NCI-H1092 treated with DMSO at 0.1 percent for 48 hours (cell line): ENCODE data around the gene ADCY5.
A peak's percentile ranks its signal among the peaks of the same experiment; 100 is the strongest.

ENCODE experiments used
- DNase-seq: peaks from one replicate; lab custom pipeline; 2025; lab: John Stamatoyannopoulos, UW

ADCY5 gene

GRCh38 chr3:123326531-123326930 lies 122.4 kb downstream of the ADCY5 start:
- no peak for DNase-seq

- DNase-seq: no peak
These were observed 123.1 kb downstream of the ADCY5 start for GRCh38 chr3:123325766-123326256.

GRCh38 chr3:123324880-123325765 lies 123.8 kb downstream of the ADCY5 start:
- no peak for DNase-seq

GRCh38 chr3:123323781-123324180 lies 125.1 kb downstream of the ADCY5 start:
- no peak for DNase-seq

- no peak for DNase-seq
These were observed 126.0 kb downstream of the ADCY5 start for GRCh38 chr3:123322866-123323265.

GRCh38 chr3:123321806-123322205 lies 127.1 kb downstream of the ADCY5 start:
- DNase-seq: no peak

GRCh38 chr3:123320221-123320620 lies 128.7 kb downstream of the ADCY5 start:
- DNase-seq: no peak

DNA sequence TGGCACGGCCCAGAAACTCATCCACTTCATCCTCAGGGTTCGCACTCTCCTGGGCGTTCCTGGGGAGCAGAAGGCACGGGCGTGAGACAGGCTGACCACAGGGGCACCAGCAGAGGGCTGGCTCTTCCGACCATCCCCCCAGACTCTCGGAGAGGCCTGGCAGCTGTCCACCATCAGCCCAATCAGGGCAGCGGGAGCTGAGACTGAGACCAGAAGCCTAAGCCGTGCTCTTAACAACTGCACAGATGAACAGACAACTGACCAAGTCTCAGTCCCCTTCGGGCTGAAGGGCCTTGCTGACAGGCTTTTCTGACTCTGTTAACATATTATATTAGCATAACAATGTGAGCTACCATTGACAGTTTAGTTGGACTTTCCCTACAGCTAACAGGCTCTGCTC lies 129.1 kb downstream of the ADCY5 start:
- no peak for DNase-seq

GRCh38 chr3:123318374-123318773 lies 130.5 kb downstream of the ADCY5 start:
- no peak for DNase-seq

- no peak for DNase-seq
These were observed 131.2 kb downstream of the ADCY5 start for GRCh38 chr3:123317716-123318115.

- no peak for DNase-seq
These were observed 133.7 kb downstream of the ADCY5 start for GRCh38 chr3:123315271-123315595.

- peak; percentile 14 for DNase-seq
These were observed 134.3 kb downstream of the ADCY5 start for GRCh38 chr3:123314359-123315270.

- no peak for DNase-seq
These were observed 135.0 kb downstream of the ADCY5 start for GRCh38 chr3:123313889-123314288.

- no peak for DNase-seq
These were observed 136.3 kb downstream of the ADCY5 start for GRCh38 chr3:123312331-123313265.

GRCh38 chr3:123311201-123311600 lies 137.7 kb downstream of the ADCY5 start:
- DNase-seq: no peak

DNA sequence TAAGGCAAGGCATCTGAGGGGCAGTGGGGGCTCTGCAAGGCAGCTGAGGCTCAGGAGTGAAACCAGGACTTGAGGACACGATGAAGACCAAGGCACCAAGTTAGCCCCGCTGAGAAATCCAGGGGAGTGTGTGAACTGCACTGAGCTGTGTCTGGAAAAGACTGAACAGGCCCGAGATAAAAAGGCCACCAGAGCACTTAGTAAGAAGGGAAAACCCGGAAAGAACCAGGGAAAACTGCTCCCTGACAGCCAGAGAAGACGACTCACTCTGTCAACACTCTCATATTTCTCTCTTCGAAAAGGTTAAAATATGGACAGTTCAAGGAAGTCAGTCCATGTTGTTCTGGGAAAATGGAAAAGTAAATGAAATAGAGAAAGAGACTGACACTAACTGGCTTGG lies 138.1 kb downstream of the ADCY5 start:
- no peak for DNase-seq

DNA sequence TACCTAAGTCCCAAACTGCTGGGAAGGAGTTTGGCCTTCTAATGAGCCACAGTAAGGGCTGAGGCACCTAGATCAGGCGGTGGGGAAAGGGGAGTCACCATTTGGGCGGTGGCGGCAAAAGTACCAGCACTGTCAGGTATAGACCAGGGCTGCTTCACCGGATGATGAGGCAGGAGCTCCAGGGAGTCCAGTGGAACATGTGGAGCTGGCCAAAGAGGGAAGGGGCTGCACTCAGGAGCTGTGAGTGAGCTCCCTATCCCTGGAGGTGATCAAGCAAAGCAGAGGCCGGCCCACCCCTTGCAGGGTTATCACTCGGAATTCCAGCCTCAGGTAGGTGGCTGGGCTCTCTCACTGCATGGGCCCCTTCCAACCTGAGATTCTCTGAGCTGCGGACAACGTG lies 138.7 kb downstream of the ADCY5 start:
- no peak for DNase-seq

- DNase-seq: no peak
These were observed 141.8 kb downstream of the ADCY5 start for GRCh38 chr3:123307064-123307463.

DNA sequence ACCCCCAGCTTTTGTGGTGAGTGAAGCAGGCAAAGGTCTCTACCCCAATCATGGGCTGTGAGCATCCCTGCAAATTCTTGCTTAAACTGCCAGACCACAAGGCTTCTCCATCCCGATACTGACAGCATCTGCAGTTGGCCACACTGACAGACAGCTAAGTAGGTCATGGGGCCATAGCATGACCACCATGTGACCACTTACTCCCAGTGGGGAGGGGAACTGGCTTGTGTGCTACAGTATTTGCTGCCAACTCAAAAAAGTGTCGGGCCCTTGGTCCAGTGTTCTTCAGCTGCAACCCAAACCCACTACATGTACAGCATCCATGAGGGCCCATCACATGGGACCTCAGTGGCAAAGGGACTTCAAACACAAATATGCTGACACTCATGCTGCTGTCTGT lies 143.7 kb downstream of the ADCY5 start:
- no peak for DNase-seq

- no peak for DNase-seq
These were observed 144.8 kb downstream of the ADCY5 start for GRCh38 chr3:123303976-123304560.

DNA sequence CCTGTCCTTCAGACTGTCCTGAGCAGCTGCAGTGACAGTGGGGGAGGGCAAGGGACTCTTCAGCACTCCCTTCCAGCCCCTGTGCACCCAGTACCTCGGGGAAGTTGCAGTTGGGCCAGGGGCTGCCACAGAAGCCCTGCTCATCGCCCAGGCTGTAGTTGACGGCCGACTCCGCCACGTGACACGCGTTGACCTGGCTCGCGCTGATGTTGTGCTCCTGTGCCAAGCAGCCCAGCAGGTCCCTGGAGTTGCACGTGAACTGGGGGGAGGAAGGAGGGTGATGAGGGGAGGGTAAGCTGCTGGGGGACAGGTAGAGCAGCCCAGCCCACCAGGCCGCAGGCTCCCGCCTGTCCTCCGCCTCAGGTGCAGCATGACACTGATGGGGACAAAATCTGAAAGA lies 145.9 kb downstream of the ADCY5 start:
- DNase-seq: no peak
